Stimulated activated CD8-positive, alpha-beta memory T cell treated with anti-CD3 and anti-CD28 coated beads, Interleukin-12 subunit alpha, Interleukin-12 subunit beta, amount 100 ng/mL, for 1 hour (primary cell): ENCODE data around the gene ZNF710.
"Not testable (repeated sequence)": the region's sequence is repeated elsewhere in the genome, so short reads cannot be mapped to it uniquely, and the experiment has no call there.

Experiments used
- DNase-seq: peaks from one replicate; pipeline ENCODE4 v3.0.0-alpha.2; 2020; ENCODE audit warnings: low read depth

ZNF710 gene

DNA sequence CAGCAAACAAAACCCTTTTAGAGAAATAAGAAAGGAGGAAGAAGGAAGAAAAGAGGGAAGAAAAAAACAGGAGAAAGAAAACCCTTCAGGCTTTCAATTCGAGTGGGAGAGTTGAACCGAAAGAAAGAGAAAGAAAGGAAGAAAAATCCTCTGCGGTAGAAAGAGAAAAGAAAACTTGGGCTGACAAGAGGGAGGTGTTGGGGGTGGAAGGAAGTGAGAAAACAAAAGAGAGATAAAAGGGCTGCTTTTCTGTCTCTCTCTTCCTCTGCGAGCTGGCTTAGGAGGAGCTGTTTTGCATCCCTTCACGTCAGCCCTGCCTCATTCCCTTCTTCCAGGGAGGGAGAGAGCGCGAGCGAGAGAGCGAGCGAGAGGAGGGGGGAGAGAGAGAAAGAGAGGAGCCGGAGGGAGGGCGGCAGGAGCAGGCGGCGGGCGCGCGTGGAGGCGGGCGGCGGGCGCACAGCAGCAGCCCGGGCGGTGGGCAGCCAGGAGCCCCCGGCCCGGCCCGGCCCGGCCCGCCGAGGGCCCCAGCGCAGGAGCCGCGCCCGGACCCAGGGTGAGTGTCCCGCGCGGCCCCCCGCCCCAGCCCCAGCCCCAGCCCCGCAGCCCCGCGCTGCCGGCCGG is at the start of gene ZNF710:
TSS of gene ZNF710 (plus strand) at position 263 of the 621 bp plus-strand sequence. CDS start 65,814 bp downstream, outside the sequence.
- DNase-seq, result no peak

DNA sequence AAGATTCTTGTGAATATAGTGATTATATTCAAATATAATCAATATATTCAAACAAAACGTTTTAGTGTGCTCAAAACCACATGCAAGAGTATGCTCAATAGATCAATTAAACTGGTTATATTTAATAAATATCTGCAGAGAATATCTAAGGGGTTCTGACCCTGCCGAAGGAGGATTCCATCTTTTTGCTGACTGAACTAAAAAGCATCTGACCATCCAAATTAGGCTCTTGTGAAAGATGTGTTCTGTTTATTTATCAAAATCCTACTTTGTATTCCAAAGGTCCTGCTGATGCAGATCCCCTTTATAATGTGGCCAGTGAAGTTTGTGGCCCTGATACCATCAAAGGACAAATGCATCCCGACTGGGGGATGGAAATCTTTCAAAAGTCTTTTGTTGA is 46.6 kb upstream of the ZNF710 start:
- no peak for DNase-seq

DNA sequence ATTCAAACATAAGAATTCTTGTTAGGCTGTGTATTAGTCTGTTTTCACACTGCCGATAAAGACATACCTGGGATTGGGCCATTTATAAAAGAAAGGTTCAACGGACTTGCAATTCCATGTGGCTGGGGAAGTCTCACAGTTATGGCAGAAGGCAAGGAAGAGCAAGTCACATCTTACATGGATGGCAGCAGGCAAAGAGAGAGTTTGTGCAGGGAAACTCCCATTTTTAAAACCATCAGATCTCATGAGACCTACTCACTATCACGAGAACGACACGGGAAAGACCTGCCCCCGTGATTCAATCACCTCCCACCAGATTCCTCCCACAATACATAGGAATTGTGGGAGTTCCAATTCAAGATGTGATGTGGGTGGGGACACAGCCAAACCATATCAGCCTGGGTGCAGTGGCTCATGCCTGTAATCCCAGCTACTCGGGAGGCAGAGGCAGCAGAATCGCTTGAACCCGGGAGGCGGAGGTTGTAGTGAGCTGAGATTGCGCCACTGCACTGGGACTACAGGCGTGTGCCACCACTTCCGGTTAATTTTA is 45.6 kb upstream of the ZNF710 start:
- DNase-seq, result not testable (repeated sequence)

- DNase-seq, result no peak
Observed at GRCh38 chr15:89958107-89958805, 42.9 kb upstream of the ZNF710 start.

DNA sequence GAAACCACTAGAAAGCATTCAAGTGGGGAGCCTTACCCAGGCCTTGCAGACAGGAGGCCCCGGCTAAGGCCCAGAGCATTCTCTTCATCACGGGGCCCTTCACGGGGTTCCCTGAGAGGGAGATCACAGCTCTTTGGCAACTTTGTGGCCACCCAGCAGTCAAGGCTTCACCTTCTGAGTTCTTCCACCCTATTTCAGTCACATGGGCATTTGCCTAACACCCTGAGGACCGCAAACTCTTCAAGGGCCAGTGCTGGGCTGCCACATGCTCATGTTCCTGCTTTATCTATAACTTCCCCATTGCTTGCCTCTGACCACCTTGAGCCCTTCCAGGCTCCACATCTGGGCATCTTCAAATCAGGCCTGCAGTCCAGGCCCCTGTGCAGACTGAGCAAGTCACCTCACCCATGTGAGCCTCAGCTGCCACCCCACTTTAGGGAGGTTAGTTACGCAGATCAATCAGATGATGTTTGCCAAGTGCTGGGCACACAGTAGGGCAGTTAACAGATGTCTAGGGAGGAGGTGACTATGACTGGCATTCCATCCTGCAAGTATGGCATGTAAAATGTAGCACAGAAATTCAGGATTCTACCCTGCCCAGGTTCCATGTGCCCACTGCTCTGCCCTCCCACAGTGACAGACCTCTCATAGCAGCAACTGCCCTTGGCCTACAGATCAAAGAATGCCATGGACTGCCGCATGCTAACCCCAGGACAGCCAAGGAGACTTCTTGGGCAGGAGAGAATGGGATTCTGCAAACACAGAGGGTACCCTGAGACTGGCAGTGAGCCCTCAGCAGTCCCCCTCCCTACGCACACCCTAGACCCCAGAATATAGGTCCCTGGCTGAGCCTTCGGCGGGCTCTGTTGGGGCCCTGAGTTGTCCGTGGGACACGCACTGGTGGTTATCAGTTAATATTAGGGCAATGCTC is 37.6 kb upstream of the ZNF710 start:
- no peak for DNase-seq

GRCh38 chr15:89964232-89964954 is 36.7 kb upstream of the ZNF710 start:
- DNase-seq, result no peak

GRCh38 chr15:89967881-89968280 is 33.2 kb upstream of the ZNF710 start:
- no peak for DNase-seq

DNA sequence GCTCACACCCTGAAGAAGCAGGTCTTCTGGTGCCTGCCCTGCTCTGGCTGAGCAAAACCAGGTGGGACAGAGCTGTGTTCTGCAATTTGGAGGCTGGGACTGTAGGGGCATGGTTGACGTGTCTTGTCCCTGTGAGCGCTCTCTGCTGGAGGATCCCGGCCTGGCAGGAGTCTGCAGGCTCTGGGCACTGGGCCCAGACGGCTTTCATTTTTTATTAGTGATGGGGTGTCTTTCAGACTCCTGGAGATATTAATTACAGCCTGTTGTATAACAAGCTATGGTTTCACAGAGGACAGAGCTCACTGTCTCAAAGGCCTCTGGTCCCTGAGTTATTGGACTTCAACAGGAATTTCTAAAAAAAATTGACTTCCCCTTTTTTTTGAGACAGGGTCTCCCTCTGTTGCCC is 29.5 kb upstream of the ZNF710 start:
- DNase-seq, result no peak

- no peak for DNase-seq
Observed at GRCh38 chr15:89972085-89972484, 29.0 kb upstream of the ZNF710 start.

DNA sequence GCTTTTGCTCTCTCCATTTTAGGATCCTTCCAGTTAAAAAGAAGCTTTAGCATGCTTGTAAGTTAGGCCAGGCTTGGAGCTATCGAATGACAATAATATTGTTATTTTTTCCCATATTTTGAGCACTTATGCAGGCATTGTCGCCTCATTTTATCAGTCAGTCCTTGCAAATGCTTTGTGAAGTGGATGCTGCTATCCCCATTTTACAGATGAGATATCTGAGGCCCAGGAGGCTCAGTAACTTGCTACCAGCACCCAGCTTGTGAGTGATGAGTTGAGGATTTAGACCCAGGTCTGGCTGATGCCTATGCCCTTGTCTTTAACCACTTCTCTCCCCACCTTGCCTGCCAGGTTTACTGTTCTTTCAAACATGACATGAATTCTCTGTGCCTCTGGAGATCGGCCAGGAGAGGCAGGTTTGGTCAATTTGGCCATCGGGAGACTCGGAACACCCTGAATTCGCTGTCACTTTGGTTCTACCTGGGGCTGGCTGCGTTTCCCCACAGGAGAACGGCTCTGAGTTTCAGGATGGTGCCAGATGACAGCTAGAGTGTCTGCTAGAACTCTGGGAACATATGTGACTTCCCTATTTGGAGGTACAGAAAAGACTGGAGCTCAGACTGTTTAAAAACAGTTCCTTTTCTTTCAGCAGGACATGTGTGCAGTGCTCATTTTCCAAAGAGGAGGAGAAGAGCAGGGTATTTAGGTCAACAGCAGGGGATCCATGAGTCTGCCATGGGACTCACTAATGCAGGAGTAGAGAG is 25.5 kb upstream of the ZNF710 start:
- no peak for DNase-seq

DNA sequence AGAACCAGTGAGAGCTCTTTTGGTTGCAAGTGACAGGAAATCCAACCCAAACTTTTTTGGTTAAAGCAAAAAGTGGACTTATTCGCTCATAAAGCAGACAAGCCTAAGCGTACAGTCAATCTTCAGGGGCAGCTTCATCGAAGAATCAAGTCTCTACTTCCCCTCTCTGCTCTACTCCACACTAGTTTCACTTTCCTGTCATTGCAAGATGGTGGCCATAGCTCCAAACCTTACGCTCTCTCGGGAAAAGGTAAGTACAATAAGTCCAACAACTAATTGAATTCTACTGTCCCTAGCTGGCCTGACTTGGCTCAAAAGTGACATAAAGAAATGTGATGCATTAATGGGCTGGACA is 24.9 kb upstream of the ZNF710 start:
- DNase-seq, result no peak

DNA sequence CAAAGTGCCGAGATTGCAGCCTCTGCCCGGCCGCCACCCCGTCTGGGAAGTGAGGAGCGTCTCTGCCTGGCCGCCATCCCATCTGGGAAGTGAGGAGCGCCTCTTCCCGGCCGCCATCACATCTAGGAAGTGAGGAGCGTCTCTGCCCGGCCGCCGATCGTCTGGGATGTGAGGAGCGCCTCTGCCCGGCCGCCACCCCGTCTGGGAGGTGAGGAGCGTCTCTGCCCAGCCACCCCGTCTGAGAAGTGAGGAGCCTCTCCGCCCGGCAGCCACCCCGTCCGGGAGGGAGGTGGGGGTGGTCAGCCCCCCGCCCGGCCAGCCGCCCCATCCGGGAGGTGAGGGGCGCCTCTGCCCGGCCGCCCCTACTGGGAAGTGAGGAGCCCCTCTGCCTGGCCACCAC is 23.3 kb upstream of the ZNF710 start:
- DNase-seq, result not testable (repeated sequence)

- DNase-seq, result no peak
Observed at GRCh38 chr15:89978914-89979313, 22.2 kb upstream of the ZNF710 start.

GRCh38 chr15:89980896-89981295 is 20.2 kb upstream of the ZNF710 start:
- DNase-seq, result no peak

DNA sequence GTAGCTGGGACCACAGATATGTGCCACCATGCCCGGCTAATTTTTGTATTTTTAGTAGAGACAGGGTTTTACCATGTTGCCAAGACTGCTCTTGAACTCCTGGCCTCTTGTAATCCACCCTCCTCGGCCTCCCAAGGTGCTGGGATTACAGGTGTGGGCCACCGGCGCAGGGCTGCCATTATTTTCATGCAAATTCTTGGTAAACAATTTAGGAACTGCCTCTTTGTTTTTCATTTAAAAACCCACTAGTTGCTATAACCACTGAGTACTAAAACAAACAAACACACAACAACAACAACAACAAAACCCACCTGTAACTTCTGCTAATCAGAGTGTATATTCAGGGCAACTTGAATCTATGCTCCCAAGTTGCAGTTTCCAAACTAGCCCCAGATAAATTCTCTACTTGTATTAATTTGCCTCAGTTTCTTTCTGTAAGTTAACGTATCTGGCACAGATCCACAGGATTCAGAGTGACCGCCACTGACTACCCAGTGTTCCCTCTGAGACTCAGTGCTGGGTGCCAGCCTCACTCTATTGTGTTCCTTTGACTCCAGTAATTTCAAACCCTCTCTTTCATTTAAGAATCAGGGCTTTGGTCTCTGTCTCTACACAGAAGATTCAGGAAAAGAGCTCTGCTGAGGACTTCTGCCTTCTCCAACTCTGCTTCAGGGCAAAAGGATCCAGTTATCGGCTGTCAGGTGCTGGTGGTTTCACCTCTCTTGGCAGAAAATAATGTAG is 18.6 kb upstream of the ZNF710 start:
- DNase-seq, result no peak

DNA sequence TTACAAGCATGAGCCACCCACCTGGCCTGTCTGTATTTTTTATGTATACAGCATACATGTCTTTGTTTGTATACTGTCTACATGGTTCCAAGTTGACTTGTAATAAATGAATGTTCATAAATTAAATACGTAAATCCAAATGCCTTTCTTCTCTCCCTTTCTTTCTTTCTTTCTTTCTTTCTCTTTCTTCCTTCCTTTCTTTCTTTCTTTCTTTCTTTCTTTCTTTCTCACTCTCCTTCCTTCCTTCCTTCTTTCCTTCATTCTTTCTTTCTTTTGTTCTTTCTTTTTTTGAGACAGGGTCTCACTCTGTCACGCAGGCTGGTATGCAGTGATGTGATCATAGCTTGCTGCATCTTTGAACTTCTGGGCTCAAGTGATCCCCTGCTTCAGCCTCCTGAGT is 17.1 kb upstream of the ZNF710 start:
- DNase-seq, result no peak

- DNase-seq, result no peak
Observed at GRCh38 chr15:89984421-89985010, 16.6 kb upstream of the ZNF710 start.

- no peak for DNase-seq
Observed at GRCh38 chr15:89985111-89985510, 16.0 kb upstream of the ZNF710 start.

DNA sequence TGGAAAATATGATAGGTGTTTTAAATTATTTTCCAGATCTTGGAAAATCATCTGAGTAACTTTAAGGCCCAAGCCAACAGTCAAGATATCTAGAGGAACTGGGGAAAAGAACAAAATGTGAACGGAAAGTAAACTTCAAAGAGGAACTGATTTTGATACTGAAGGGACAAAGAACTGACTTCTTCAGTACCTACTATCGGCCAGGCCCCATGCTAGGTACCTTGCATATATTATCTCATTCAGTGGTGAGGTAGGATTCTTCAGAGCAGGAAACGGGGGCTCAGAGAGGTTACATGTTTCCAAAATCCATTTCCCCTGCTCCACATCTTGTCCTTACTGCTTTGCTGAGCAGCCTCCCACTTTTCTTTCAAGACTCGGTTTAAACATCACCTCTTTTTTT is 9.8 kb upstream of the ZNF710 start:
- no peak for DNase-seq

DNA sequence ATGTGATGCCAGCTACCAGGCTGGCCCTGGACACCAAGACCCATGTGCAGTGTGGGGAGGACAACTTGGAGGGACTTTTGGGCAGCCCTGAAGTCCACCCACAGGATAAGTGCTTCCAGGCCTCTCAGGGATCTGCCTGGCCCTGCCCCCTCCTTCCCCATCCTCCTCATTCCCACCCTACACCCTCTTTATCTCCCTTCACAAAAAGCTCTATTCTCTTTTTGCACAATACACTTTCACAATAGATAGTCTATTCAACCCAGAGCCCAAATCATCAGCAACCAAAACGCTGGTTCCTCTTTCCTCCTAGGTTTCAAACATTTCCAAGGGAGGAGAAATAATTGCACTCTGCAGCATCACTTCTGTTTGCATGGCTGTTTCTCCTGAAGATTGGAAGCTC is 7.8 kb upstream of the ZNF710 start:
- DNase-seq, result no peak
